Measurements from ENCODE around the gene MOV10. TPM values are rescaled to one million over a fixed set of nuclear protein-coding genes. Genes with fewer than 3 reads are reported as not detected.

The MOV10 gene
- total RNA-seq, 1 experiment from 2014 or later = 96.3 TPM

DNA sequence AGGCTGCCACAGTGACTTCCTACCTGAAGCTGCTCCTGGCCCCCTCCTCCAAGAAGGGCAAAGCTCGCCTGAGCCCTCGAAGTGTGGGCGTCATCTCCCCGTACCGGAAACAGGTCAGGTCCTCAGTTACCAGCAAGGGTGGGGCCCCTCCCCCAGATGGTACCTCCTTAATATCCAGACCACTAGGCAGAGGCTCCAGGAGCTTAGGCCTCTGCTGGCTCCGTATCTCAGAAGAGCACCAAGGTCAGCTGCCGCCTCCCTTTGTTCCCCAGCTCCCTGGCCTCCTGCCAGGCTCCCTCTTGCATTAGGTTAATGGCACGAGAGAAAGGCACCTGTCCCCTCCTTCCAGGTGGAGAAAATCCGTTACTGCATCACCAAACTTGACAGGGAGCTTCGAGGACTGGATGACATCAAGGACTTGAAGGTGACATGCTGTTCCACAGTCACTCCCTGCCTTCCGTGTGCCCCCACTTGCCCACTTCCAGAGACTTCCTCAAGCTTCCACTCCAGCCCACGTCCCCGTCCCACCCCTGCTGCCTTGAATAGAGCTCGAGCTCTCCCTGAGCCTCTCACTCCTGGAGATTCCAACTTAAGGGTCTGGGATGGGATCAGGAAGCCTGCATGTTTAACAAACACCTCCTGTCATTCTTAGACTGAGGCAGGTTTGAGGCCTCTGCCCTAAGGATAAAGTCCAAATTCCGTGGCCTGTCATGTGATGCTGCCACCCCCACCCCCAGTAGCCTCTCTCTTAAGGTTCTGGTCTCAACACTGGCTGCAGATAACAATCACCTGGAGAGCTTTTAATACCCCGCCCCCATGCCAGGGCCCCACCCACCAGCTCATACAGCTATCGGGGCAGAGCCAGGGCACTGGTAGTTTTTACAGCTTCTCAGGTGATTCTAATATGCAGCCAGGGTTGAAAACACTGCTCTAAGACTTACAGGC, 24.2 kb downstream of the MOV10 start:
- DNase-seq (ENCODE audit: low read depth) = peak; percentile 51

DNA sequence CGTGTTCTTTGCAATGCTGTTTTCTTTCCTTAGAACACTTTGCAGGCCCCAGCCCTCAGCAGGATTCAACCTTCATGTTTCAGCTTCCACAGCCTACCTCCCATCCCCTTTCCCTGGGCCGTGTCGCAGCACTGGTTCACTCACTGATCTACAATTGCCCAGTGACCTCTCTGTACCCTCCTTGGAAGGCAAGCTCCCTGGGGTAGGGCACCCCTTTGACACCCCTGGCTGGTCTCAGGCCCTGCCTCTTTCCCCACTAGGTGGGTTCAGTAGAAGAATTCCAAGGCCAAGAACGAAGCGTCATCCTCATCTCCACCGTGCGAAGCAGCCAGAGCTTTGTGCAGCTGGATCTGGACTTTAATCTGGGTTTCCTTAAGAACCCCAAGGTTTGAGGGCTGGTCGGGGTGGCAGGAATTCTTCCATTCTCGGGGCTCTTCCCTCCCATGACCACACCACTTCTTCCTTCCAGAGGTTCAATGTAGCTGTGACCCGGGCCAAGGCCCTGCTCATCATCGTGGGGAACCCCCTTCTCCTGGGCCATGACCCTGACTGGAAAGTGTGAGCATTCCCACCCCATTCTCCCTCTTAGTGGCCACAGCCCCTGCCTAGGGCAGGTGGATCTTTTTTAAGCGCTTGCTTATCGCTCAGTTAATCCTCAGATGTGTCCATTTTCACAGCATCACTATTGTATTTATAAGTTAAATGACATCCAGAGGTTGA, 25.1 kb downstream of the MOV10 start:
- no peak for DNase-seq (ENCODE audit: low read depth)

DNA sequence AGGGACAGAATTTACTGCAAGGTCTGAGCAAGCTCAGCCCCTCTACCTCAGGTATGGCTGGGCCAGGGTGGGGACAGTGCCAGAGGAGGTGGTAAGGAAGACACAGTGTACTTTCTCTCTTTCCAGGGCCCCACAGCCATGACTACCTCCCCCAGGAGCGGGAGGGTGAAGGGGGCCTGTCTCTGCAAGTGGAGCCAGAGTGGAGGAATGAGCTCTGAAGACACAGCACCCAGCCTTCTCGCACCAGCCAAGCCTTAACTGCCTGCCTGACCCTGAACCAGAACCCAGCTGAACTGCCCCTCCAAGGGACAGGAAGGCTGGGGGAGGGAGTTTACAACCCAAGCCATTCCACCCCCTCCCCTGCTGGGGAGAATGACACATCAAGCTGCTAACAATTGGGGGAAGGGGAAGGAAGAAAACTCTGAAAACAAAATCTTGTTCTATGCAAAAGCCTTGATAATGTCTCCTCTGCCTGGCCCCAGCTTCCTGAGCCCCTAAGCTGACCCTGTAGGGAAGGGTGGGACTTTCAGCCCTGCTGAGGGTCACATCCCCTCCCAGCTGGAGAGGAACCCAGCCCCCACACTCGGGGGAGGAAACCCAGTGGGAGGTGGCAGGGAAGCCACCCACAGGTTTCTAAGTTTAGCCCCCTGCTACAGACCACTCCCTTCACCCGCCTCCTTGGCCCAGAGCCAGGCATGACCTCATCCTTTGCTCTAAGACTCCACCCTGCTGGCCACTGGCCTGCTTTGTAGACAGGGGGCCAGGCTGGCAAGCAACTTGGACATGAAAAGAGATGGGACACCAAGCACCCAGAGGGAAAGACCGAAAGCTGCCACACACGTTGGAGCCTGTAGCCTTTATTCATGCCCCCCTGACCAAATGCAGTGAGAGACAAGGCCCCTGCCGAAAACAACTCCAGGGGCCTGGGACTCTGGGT, 26.1 kb downstream of the MOV10 start:
- DNase-seq (ENCODE audit: low read depth) = peak; percentile 97

DNA sequence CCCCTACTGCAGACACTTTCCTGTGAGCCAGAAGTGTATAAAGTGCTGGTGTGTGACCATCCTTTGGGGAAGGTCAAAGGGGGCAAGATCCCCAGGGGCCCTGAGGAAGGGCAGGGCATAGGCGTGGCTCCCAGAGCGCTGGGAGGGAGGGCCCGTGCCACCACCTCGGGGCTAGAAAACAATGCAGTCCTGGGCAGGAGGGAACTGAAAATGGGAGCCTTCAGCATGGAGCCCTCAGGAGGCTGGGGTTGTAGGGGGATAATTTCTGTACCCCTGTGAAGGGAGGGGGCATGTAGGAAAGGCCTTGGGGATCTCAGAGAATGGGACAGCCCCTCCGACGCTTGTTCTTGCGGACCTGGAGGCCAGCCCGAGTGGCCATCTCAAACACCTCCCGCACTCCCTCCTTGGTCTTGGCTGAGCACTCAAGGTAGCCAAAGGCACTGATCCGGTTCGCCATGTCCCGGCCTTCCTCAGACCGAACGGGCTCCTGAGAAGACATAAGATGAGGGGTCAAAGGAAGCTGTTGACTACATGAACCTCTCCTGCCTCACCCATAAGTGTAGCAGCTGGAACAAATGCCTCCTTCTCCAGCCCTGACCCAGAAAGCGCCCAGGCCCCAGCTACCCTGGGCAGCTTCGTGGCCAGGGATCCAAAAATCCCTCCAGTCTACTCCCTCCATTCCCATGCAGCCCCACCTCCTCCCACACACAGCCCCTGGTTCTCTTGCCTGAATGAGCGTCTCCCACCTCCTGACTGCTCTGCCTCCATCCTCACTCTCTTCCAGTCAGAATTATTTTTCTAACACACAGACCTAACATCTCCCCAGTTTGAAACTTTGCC, 27.0 kb downstream of the MOV10 start:
- no peak for DNase-seq (ENCODE audit: low read depth)

DNA sequence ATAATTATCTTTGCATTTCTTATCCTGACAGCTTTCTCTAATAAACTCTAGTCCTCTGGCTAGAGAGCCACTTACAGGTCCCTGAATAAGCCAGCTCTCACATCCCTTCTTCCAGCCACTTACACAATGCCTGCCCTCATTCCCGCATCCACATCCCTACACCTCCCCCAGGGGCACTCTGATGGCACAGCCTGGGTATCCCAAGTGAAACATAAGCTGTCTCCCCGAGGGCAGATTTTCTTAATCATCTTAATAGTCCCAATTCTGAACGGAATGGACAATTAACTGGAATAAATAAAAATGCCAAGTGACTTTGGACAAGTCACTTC, 27.6 kb downstream of the MOV10 start:
- peak; percentile 65 for DNase-seq (ENCODE audit: low read depth)

DNA sequence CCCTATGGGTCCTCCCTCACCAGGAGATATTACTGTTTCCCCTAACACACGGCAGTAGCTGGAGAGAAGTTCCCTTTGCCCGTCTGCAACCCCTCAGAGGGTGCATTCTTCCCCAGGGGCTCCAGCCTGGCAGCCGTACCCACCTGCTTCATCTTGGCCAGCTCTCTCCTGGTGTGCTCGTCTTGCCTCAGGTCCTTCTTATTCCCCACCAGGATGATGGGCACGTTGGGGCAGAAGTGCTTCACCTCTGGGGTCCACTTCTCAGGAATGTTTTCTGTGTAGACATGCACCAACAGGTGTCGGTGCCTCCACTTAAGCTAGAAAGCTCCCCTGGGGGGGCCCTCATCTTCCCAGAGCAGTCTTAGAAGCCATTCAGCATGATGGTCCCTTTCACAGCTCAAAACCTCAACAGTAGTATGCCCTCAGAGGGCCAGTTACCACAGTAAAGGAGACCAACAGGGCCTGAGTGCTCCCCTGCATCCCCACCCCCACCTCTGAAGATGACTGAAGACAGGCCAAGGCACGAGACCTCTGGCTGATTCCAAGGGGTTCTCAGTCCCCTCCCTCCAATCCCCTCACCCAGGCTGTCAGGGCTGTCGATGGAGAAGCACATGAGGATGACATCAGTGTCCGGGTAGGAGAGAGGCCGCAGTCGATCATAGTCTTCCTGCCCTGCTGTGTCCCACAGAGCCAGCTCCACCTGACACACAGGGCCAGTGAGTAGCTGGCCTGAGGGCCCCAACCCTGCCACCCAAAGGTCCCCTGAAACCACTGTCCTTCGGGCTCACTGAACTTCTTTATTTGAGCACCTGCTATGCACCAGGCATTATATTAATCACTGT, 28.2 kb downstream of the MOV10 start:
- no peak for DNase-seq (ENCODE audit: low read depth)

DNA sequence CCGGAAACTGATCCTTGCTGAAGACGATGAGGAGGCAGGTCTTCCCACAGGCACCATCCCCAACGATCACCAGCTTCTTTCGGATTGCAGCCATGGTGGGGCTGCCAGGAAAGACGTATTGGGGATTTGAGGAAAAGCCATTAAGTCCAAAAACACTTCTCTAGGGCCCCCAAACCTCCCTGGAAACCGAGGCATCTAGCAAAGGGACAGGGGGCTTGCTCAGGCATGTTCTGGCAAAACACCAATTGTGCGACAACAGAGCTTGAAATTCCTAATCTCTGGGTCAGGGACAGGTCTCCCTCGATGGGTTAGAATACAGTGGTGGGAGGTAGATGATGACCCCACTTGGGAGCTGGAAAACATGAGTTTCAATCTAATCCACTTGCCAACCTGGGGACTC, 29.2 kb downstream of the MOV10 start:
- DNase-seq (ENCODE audit: low read depth) = no peak

DNA sequence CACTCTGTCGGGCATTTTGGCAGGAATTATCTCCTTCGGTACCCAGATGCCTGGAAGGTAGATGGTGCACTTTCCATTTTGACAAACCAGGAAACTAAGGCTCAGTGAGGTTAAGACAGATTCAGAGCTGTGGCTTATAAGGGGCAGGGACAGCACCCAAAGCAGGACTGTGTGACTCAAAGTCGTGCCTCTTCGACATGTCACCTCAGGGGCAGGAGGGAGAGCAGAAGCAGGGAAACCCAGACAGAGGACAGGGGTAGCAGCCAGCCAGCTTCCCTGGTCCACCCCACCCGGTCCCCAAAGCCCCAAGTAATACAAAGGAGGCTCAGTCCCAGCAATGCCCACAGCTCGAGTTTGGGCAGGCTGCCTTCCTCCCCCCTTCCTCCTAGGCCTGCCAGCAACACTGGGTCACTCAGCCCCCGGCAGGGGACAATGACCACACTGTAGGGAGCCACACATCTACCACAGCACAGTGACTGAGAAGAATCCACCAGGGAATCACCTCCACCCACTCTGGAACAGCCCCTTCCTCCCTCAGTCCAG, 30.0 kb downstream of the MOV10 start:
- DNase-seq (ENCODE audit: low read depth) = no peak

DNA sequence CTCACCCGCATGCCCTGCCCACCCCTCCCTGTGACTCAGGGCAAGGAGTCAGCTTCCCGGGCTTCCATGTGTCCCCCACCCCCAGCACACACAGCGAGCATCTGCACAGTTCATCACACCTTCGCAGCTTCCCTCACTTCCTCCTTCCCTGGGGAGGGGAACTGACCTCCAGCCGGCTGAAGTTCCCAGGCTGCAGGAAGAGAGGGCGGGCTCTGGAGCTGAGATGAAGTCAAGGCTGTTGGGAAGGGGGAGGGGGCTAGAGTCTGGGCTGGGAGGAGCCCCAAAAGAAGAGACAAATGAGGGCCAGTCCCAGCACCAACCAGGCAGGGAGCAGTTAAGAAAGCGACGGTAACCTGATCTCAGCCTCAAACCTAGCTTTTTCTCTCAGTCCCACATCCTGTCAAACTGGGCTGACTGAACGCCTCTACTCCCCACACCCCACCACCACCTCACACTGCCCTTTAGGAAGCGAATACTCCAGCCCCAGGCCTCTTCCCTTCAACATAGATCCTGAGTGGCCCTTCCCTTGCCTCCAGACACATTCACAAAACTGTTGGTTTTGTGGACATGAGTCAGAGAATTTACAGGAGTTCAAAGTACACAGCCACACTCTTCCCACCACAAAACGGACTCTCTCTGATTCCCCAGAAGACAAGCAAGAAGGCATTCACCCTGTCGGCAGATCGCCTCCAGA, 30.6 kb downstream of the MOV10 start:
- DNase-seq (ENCODE audit: low read depth) = peak; percentile 99

DNA sequence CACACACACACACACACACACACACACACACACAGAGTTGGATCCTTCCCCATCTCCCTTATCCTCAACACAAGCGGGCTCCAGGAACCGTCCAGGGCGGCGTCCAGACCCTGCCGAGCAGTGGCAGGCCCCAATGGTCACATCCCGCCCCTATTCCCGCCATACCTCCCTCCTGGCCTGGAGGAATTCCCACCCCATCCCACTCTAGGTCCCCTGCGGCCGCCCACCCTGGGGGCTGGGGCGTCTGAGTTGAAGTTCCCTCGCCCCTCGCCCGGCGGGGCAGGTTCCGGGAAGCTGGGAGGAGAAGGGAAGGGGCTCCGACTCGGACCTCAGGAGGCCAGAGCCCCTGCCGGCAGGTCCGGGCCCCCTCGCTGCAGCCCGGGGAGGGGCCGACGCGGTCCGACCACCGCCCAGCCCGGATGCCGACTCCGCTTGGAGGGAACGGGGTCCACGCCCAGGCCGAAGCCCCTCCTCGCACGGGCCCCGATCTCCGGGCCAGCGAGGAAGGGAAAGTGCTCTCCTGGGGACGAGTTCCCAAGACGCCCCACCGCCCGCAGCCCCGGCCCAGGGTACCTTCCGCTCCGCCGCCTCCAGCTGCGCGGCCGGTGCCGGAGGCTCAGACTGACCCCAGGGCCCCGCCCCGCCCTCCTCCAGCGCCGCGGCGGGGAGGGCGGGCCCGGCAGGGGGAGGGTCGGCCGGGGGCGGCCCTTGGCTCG, 32.2 kb downstream of the MOV10 start, which contains the start of gene RHOC:
TSS of gene RHOC (minus strand) at position 623 of the 716 bp plus-strand sequence. CDS start 3,328 bp downstream, outside the sequence.
- DNase-seq (ENCODE audit: low read depth) = peak; percentile 71

DNA sequence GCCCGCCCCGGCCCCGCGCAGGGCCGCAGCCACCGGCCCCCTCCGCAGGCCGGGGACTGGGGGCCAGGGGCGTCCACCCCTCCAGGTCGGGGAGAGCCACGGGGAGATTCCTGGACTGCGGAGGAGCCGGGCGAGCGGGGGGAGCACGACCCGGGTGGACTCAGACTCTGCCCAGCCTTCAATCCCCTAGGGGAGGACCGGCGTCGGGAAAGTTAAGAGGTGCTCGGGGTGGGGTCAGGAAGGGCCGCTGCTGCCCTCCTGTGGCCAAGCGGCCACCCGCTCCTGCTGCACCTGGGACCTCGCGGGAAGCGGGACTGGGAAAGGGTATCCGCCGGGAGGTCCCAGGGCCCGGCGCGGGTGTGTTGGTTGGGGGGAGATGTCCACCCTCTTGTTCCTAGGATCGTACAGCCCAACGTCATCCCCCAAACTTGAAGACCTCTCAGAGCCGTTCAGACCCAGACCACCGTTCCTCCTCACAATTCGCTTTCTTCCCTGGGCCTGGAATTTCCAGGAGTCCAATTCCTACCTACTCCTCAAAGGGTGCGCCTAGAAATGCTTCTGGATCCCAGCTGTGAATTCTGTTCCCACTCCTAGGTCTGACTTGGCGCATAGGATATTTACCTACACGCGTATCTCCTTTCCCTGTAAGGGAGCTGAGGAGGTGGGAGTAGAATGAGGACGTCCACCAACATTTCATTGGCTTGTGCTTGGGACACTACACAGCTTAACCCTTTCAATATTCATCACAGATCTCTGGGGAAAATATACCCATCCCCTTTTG, 33.0 kb downstream of the MOV10 start:
- DNase-seq (ENCODE audit: low read depth) = peak; percentile 90

DNA sequence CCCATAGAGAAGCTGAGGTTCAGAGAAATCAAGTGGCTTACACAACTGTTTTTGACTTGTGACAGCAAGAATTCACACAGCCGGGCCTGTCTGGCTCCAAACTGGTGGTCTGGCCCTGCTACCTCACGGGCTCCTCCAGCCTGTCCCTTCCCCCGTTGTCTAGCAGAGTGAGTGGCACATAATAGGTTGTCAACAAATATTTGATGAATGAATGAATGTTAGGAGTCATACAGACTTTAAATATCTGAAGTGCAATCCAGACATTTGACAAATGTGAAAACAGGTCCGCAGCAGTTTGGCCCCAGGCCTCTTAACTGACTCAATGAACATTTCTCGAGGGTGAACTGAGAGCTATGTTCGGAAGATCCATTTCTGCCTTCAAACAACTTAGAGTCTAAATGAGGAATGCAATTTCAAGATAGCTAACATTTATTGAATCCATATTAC, 33.6 kb downstream of the MOV10 start:
- DNase-seq (ENCODE audit: low read depth) = no peak

DNA sequence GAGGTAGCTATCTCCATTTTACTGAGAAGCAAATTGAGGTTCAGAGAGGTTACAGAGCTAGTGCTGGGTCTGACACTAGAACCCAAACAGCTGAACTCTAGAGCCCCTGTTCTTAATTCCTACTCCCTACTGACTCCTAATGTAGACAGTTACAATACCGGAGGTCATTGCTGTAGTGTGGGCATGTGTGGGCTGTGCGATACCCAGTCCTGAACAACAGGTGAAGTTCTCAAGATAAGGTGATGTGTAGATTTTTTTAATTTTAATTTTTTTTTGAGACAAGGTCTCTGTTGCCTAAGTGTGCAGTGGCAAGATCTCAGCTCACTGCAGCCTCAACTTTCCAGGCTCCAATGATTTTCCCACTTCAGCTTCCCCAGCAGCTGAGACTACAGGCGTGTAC, 34.0 kb downstream of the MOV10 start:
- DNase-seq (ENCODE audit: low read depth) = no peak

DNA sequence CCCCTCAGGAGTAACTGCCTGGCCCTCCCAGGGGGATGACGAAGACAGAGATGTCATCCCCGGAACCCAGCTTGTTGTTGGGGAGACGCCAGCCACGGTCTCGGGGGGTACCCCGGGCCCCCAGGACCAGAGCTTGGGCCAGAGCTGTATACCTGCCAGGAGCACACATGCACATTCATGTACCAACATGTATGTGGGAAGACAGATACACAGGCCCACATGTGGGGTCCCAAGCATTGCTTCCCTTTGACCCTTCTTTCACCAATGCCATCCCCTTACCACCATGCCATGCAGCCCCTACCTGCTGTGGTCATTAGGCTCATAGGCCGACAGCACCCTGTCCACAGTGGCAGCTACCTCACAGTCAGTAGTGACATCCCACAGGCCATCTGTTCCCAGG, 35.7 kb downstream of the MOV10 start:
- DNase-seq (ENCODE audit: low read depth) = no peak

DNA sequence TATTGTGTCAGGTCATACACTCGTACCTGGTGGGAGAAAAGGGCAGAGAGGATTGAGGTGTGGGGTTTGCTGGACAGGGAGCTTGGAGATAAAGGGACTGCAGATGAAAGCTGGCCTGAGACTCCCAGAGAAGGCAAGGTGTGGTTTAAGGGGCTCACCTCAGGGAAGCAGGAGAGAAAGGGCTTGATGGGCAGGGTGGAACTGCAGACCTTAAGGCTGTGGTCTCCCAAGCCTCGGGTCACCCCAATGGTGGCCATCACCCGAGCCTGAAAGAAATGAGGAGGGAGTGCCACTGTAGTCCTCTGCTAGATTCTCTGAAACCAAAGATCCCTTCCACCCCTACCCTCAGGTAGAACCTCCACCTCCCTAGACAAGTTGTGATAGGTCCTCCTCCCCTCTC, 36.1 kb downstream of the MOV10 start:
- no peak for DNase-seq (ENCODE audit: low read depth)

DNA sequence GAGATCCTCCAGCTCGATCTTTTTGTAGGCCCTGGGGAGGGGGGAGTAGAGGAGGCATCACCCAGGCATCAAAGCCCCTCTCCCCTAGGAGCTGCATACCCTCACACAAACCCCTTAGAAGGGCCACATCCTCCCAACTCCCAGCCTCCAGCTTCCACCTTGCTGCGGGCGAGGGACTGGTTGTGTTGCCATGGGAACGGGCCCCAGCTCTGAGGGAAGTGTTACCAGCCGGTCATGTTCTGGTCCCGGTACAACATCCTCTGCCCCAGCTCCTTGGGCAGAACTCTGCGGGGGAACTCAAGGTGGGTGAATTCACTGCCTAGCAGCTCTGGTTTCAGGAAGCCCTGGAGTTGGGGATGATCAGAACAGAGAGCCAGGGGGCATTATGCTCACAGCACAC, 36.6 kb downstream of the MOV10 start:
- no peak for DNase-seq (ENCODE audit: low read depth)

DNA sequence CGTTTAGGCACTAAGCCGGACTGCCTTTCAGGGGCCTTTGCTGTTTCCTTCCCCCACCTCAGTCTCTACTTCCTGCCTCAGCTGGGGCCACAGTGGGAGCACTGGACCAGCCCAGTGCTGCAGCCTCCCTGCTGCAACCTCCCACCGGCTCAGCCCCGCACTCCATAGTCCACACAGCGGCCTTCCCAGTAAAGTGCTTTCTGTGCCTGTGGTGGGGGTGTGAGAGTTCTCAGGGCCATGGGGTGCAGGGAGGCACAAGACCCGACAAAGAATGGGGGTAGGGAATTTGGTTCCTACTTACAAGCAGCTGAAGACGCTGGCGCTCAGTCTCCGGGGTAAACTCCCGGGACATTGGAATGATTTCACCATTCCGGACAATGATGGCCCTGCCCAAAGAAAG, 37.2 kb downstream of the MOV10 start:
- DNase-seq (ENCODE audit: low read depth) = no peak

DNA sequence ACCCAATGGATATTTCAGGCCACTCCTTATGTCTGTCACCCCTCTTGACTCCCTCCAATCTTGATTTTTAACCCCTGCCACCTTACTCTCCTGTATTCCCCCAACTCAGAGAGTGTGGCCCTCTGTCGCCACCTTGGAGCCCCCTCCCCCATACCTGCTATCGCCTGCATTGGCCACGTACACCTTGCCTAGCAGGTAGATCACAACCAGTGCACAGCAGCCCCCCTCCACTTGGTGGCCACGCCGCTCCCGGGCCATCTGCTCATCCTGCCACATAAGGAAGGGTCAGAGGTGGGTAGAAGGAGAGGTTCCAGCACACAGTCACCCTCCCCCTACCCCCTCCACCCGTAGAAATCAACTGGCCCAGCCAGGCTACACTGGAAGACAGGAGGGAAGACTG, 37.7 kb downstream of the MOV10 start:
- no peak for DNase-seq (ENCODE audit: low read depth)
